ENCODE data around the gene NAGPA. TPM values are rescaled to one million over a fixed set of nuclear protein-coding genes. Genes with fewer than 3 reads are reported as not detected.

NAGPA gene
- total and polyA plus RNA-seq, 2 experiments from 2014 or later = 6.3 to 20.7 TPM

- H3K27me3 Mint-ChIP-seq (ENCODE audit: insufficient read depth, low read depth, poor library complexity) = peaks cover 3% of the 10 kb centered on the region
- H3K27ac Mint-ChIP-seq = no peak overlapping the region
- H3K4me3 ChIP-seq = no peak overlapping the region
- no peaks in the 10 kb centered on the region for H3K4me1 ChIP-seq (ENCODE audit: insufficient read depth)
- no peak overlapping the region for H3K4me3 Mint-ChIP-seq
- no peaks in the 10 kb centered on the region; the same call in 2 of the 3 replicates for H3K36me3 Mint-ChIP-seq (ENCODE audit: low read depth)
- ATAC-seq = no peak; the same call in 2 of the 3 replicates
- H3K79me2 ChIP-seq (replicated peaks; ENCODE audit: insufficient read depth) = no peaks in the 10 kb centered on the region
- TF ChIP-seq, protein P1, sequence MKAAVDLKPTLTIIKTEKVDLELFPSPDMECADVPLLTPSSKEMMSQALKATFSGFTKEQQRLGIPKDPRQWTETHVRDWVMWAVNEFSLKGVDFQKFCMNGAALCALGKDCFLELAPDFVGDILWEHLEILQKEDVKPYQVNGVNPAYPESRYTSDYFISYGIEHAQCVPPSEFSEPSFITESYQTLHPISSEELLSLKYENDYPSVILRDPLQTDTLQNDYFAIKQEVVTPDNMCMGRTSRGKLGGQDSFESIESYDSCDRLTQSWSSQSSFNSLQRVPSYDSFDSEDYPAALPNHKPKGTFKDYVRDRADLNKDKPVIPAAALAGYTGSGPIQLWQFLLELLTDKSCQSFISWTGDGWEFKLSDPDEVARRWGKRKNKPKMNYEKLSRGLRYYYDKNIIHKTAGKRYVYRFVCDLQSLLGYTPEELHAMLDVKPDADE (IDR thresholded peaks at IDR 0.05) = no peak
- TF ChIP-seq CTCF (conservative IDR thresholded peaks at IDR 0.05; ENCODE audit: low read depth in 2 of 2) (no peak), NANOG (IDR thresholded peaks at IDR 0.05; ENCODE audit: borderline replicate concordance) (no peak), STAT1 (IDR thresholded peaks at IDR 0.05; ENCODE audit: unreplicated experiment) (no peak), REST (IDR thresholded peaks at IDR 0.05; ENCODE audit: unreplicated experiment) (no peak), ZNF114 (CRISPR knock-in tag; IDR thresholded peaks at IDR 0.05) (no peak), POLR2AphosphoS5 (IDR thresholded peaks at IDR 0.05; ENCODE audit: low read depth) (no peak)
- no peaks in the 10 kb centered on the region for H3K27me3 ChIP-seq (ENCODE audit: insufficient read depth)
- no peaks in the 10 kb centered on the region for H3K4me1 Mint-ChIP-seq
- H3F3A ChIP-seq (replicated peaks; ENCODE audit: low read depth) = no peaks in the 10 kb centered on the region
- no peaks in the 10 kb centered on the region for H3K9me3 Mint-ChIP-seq
- no peak overlapping the region for H2AFZ ChIP-seq
- no peaks in the 10 kb centered on the region for H3K36me3 ChIP-seq (ENCODE audit: insufficient read depth)
- H3K9me2 ChIP-seq (ENCODE audit: insufficient read depth) = no peaks in the 10 kb centered on the region
- no peak overlapping the region for H3K4me2 ChIP-seq
- no peak for DNase-seq (ENCODE audit: low spot score)
- H3K27ac ChIP-seq (ENCODE audit: low read depth) = no peak overlapping the region
- H4K20me1 ChIP-seq (replicated peaks; ENCODE audit: insufficient read depth) = no peaks in the 10 kb centered on the region
Measured at GRCh38 chr16:5015351-5015750, 18.4 kb downstream of the NAGPA start.

DNA sequence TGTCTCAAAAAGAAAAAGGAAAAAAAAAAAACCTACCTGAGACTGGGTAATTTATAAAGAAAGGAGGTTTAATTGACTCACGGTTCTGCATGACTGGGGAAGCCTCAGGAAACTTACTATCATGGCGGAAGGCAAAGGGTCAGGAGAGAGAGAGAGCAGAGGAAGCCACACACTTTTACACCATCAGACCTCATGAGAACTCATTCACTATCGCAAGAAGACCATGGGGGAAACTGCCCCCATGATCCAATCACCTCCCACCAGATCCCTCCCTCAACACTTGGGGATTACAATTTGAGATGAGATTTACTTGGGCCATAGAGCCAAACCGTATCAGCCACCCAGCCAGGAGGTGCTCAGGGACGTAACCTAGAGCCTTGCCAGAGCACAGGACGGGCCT, 20.8 kb downstream of the NAGPA start:
- Histone ChIP-seq H3K4me2 (no peak overlapping the region), H3K79me2 (replicated peaks; ENCODE audit: insufficient read depth) (no peaks in the 10 kb centered on the region), H3F3A (replicated peaks; ENCODE audit: low read depth) (no peaks in the 10 kb centered on the region), H3K36me3 (ENCODE audit: insufficient read depth) (no peaks in the 10 kb centered on the region), H3K4me3 (no peak overlapping the region), H4K20me1 (replicated peaks; ENCODE audit: insufficient read depth) (no peaks in the 10 kb centered on the region), H3K4me1 (ENCODE audit: insufficient read depth) (no peaks in the 10 kb centered on the region), H3K27ac (ENCODE audit: low read depth) (no peak overlapping the region), H2AFZ (no peak overlapping the region), H3K9me2 (ENCODE audit: insufficient read depth) (no peaks in the 10 kb centered on the region), H3K27me3 (ENCODE audit: insufficient read depth) (no peaks in the 10 kb centered on the region)
- no peaks in the 10 kb centered on the region; the same call in 2 of the 3 replicates for H3K9me3 Mint-ChIP-seq
- no peaks in the 10 kb centered on the region; the same call in 2 of the 3 replicates for H3K36me3 Mint-ChIP-seq (ENCODE audit: low read depth)
- no peak overlapping the region for H3K4me3 Mint-ChIP-seq
- peaks cover 5% of the 10 kb centered on the region for H3K27me3 Mint-ChIP-seq (ENCODE audit: insufficient read depth, low read depth, poor library complexity)
- H3K4me1 Mint-ChIP-seq = no peaks in the 10 kb centered on the region
- DNase-seq (ENCODE audit: low spot score) = no peak
- no peak overlapping the region for H3K27ac Mint-ChIP-seq
- ATAC-seq = no peak
- TF ChIP-seq ZNF331 (CRISPR knock-in tag; IDR thresholded peaks at IDR 0.05; ENCODE audit: low read depth) (no peak), EZH2 (IDR thresholded peaks at IDR 0.05; ENCODE audit: low read depth, unreplicated experiment) (no peak), EZH2phosphoT487 (IDR thresholded peaks at IDR 0.05; ENCODE audit: unreplicated experiment) (no peak), POLR2AphosphoS5 (IDR thresholded peaks at IDR 0.05; ENCODE audit: low read depth) (no peak)
